CD4-positive, alpha-beta T cell (primary cell): ENCODE measurements around the gene IFNL2. TPM values are rescaled to one million over a fixed set of nuclear protein-coding genes. Genes with fewer than 3 reads are reported as not detected.
"Not testable (repeated sequence)": the region's sequence is repeated elsewhere in the genome, so short reads cannot be mapped to it uniquely, and the experiment has no call there.

Source experiments
- ATAC-seq: fragments of 200-7000 bp; cut with Tn5 transposase; one replicate; pipeline ENCODE4 v1.10.0; 2022; ENCODE audit warnings: mild to moderate bottlenecking; ENCODE audit not compliant: poor library complexity
- CTCF ChIA-PET: fragments of 350-600 bp; sonication (Branson Sonifier 250); formaldehyde crosslinking; loops from one replicate; lab custom pipeline; 2021; ENCODE audit warnings: antibody characterized with exemption, inconsistent platforms; lab: Charles Lee
- POLR2A ChIA-PET: fragments of 350-600 bp; sonication (Branson Sonifier 250); formaldehyde crosslinking; loops from one replicate; lab custom pipeline; 2021; ENCODE audit warnings: antibody characterized with exemption, inconsistent platforms; lab: Charles Lee
- DNase-seq, 14 experiments: peaks; one replicate each; pipeline ENCODE4 v3.0.0-alpha.2; 2013 to 2020; ENCODE audit warnings: mixed read lengths in 2 of 14
- H3K27ac ChIP-seq, 2 donors: one replicate each; pipeline versions ENCODE4 v1.5.1 to v1.7.0; 2013; ENCODE audit warnings: low read length in 2 of 2, low read depth in 1 of 2, mild to moderate bottlenecking in 1 of 2
- H3K27me3 ChIP-seq, 2 experiments: 1 replicate in 1 of 2; 2 replicates in 1 of 2; pipeline versions ENCODE4 v1.6.1 to v1.7.0; 2013; ENCODE audit warnings: low read length in 2 of 2, control low read depth in 1 of 2, mild to moderate bottlenecking in 1 of 2, moderate library complexity in 1 of 2; ENCODE audit not compliant: insufficient read depth in 2 of 2, control insufficient read depth in 1 of 2
- H3K36me3 ChIP-seq: one replicate; pipeline ENCODE4 v1.6.1; 2013; ENCODE audit warnings: low read length, control low read depth; ENCODE audit not compliant: insufficient read depth
- H3K4me1 ChIP-seq: one replicate; pipeline ENCODE4 v1.6.1; 2013; ENCODE audit warnings: low read length, control low read depth; ENCODE audit not compliant: insufficient read depth
- H3K4me3 ChIP-seq: one replicate; pipeline ENCODE4 v1.5.1; 2013; ENCODE audit warnings: mild to moderate bottlenecking, low read length, moderate library complexity
- H3K9me3 ChIP-seq, 2 experiments: 1 replicate in 1 of 2; 2 replicates in 1 of 2; pipeline versions ENCODE4 v1.6.1 to v1.7.0; 2013; ENCODE audit warnings: low read length in 2 of 2, mild to moderate bottlenecking in 2 of 2, control low read depth in 1 of 2, moderate library complexity in 1 of 2; ENCODE audit not compliant: control insufficient read depth in 1 of 2, insufficient read depth in 1 of 2
- H3K27ac Mint-ChIP-seq: one replicate; pipeline ENCODE4 v1.8.0; 2020; ENCODE audit warnings: mixed read lengths
- H3K27me3 Mint-ChIP-seq: one replicate; pipeline ENCODE4 v1.8.0; 2021; ENCODE audit warnings: mixed read lengths
- H3K36me3 Mint-ChIP-seq: one replicate; pipeline ENCODE4 v1.8.0; 2021; ENCODE audit warnings: low read depth, mixed read lengths
- H3K4me1 Mint-ChIP-seq: one replicate; pipeline ENCODE4 v1.8.0; 2021; ENCODE audit warnings: low read depth, mixed read lengths
- H3K4me3 Mint-ChIP-seq: one replicate; pipeline ENCODE4 v1.8.0; 2020; ENCODE audit warnings: mild to moderate bottlenecking, mixed read lengths
- H3K9me3 Mint-ChIP-seq: one replicate; pipeline ENCODE4 v1.8.0; 2020; ENCODE audit warnings: mixed read lengths
- intact Hi-C, 2 experiments: fragments of 100-400 bp; cut with DNase I in 1 of 2; cut with micrococcal nuclease in 1 of 2; formaldehyde crosslinking; loops; one replicate each; pipeline versions ENCODE4 v1.15.1 to v1.9.0; 2023 to 2025; cut with DNase I, micrococcal nuclease
- total RNA-seq, 174 experiments: library from RNA in 2 of 174; stranded (reverse) in 2 of 174; gene quantifications; one replicate each; pipeline ENCODE4 v1.2.3 and lab custom pipeline; 2021 to 2026
- TF ChIP-seq, protein P1 (sequence below): fragments of 200-600 bp; IDR thresholded peaks from one replicate; pipeline ENCODE4 v1.8.0; 2022; ENCODE audit warnings: antibody characterized with exemption, mild to moderate bottlenecking

IFNL2 gene
- total RNA-seq, 2 experiments from 2014 or later, result not detected

GRCh38 chr19:39240421-39240820 is 27.8 kb upstream of the IFNL2 start:
- Mint-ChIP-seq H3K36me3 (no peaks in the 10 kb centered on the region), H3K9me3 (no peaks in the 10 kb centered on the region), H3K27me3 (peaks cover 4% of the 10 kb centered on the region), H3K4me1 (peaks cover 28% of the 10 kb centered on the region), H3K27ac (no peak overlapping the region), H3K4me3 (no peak overlapping the region)
- Histone ChIP-seq H3K4me1 (peaks cover 27% of the 10 kb centered on the region), H3K36me3 (no peaks in the 10 kb centered on the region), H3K27me3 (no peaks in the 10 kb centered on the region), H3K27ac (no peak overlapping the region), H3K4me3 (no peak overlapping the region), H3K9me3 (no peaks in the 10 kb centered on the region)
- ChIA-PET CTCF (no interaction called here), POLR2A (no interaction called here)
- TF ChIP-seq, protein P1, sequence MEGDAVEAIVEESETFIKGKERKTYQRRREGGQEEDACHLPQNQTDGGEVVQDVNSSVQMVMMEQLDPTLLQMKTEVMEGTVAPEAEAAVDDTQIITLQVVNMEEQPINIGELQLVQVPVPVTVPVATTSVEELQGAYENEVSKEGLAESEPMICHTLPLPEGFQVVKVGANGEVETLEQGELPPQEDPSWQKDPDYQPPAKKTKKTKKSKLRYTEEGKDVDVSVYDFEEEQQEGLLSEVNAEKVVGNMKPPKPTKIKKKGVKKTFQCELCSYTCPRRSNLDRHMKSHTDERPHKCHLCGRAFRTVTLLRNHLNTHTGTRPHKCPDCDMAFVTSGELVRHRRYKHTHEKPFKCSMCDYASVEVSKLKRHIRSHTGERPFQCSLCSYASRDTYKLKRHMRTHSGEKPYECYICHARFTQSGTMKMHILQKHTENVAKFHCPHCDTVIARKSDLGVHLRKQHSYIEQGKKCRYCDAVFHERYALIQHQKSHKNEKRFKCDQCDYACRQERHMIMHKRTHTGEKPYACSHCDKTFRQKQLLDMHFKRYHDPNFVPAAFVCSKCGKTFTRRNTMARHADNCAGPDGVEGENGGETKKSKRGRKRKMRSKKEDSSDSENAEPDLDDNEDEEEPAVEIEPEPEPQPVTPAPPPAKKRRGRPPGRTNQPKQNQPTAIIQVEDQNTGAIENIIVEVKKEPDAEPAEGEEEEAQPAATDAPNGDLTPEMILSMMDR, result no peak
- DNase-seq (no peak), ATAC-seq (no peak)
- intact Hi-C loops, result no loop called here

DNA sequence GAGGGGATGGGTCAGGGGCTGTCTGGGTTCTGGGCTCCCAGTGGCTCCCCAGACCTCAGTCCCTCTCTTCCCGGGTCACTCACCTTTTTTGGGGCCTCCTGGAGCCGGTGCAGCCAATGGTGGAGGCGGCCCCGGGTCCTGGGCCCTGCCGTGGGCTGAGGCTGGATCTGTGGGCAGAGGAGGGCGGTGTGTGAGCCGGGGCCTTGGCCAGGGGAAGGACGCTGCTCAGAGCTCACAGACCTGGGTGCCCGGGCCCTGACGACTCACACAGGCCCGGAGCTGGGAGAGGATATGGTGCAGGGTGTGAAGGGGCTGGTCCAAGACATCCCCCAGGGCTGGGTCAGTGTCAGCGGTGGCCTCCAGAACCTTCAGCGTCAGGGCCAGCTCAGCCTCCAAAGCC is 24.5 kb upstream of the IFNL2 start:
- H3K36me3 ChIP-seq, H3K4me3 ChIP-seq, H3K4me3 Mint-ChIP-seq, H3K4me1 Mint-ChIP-seq, H3K27ac ChIP-seq, POLR2A ChIA-PET, H3K27ac Mint-ChIP-seq, H3K9me3 ChIP-seq, ATAC-seq, DNase-seq, H3K27me3 Mint-ChIP-seq, H3K36me3 Mint-ChIP-seq, H3K9me3 Mint-ChIP-seq, intact Hi-C loops, CTCF ChIA-PET: not testable (repeated sequence)
- Histone ChIP-seq H3K27me3 (peaks cover 8 to 11% of the 10 kb centered on the region in 2 experiments), H3K4me1 (peaks cover 10% of the 10 kb centered on the region)

- intact Hi-C loops, H3K27ac ChIP-seq, H3K4me1 Mint-ChIP-seq, H3K4me3 ChIP-seq, H3K4me3 Mint-ChIP-seq, ATAC-seq, H3K27ac Mint-ChIP-seq, POLR2A ChIA-PET, CTCF ChIA-PET, H3K36me3 ChIP-seq, H3K9me3 ChIP-seq, H3K36me3 Mint-ChIP-seq, H3K9me3 Mint-ChIP-seq, DNase-seq: not testable (repeated sequence)
- H3K4me1 ChIP-seq, result peaks cover 10% of the 10 kb centered on the region
- H3K27me3 ChIP-seq, result peaks cover 8 to 11% of the 10 kb centered on the region in 2 experiments
- peaks cover 11% of the 10 kb centered on the region for H3K27me3 Mint-ChIP-seq
These were observed 23.6 kb upstream of the IFNL2 start, which contains the start of gene IFNL3 for GRCh38 chr19:39244410-39245100. TSS of gene IFNL3 (minus strand) at chr19:39245006. CDS start at chr19:39244967, 39 bp downstream.

DNA sequence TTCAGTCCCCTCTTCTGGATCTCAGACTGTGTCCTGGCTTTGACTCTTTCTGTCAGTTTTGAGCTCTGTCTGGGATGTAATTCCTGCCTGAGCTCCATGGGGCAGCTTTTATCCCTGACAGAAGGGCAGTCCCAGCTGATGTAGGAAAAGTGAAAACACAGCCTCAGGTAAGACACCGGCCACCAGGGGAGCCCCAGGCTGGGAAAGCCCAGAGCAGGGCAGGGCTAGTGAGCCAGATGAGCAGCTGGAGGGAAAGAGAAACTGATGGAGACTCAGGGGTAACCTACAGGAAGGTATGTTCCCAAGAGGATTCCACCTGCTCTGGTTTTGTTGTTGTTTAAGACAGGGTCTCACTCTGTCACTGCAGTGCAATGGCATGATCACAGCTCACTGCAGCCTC is 23.0 kb upstream of the IFNL2 start:
- H3K36me3 Mint-ChIP-seq, H3K36me3 ChIP-seq, H3K4me3 Mint-ChIP-seq, H3K4me1 Mint-ChIP-seq, intact Hi-C loops, ATAC-seq, CTCF ChIA-PET, H3K27ac Mint-ChIP-seq, H3K4me3 ChIP-seq, H3K27ac ChIP-seq, DNase-seq, H3K9me3 Mint-ChIP-seq, POLR2A ChIA-PET, H3K9me3 ChIP-seq: not testable (repeated sequence)
- peaks cover 8 to 11% of the 10 kb centered on the region in 2 experiments for H3K27me3 ChIP-seq
- H3K27me3 Mint-ChIP-seq, result peaks cover 13% of the 10 kb centered on the region
- peaks cover 10% of the 10 kb centered on the region for H3K4me1 ChIP-seq
